H1 (cell line): ENCODE results near the gene ELFN2. TPM values are rescaled to one million over a fixed set of nuclear protein-coding genes. Genes with fewer than 3 reads are reported as not detected.
A peak's percentile ranks its signal among the peaks of the same experiment; 100 is the strongest.

Experiments used
- CTCF ChIA-PET: fragments of 300-600 bp; sonication (Branson Sonifier 250); formaldehyde crosslinking; loops from one replicate; lab custom pipeline; 2021; ENCODE audit not compliant: partially characterized antibody; lab: Charles Lee
- POLR2A ChIA-PET: fragments of 300-600 bp; sonication (Branson Sonifier 250); formaldehyde crosslinking; loops from one replicate; lab custom pipeline; 2021; ENCODE audit warnings: inconsistent platforms; ENCODE audit not compliant: partially characterized antibody; lab: Charles Lee
- DNase-seq, 2 experiments: peaks; one replicate each; pipeline versions ENCODE4 v3.0.0 to v3.0.0-alpha.2; 2010 to 2022; ENCODE audit warnings: low spot score in 2 of 2, low read depth in 1 of 2, mixed read lengths in 1 of 2
- FAIRE-seq: peaks from 2 replicates; lab custom pipeline; 2011; peaks lifted over from hg19 to GRCh38; lab: Jason Lieb, UNC
- H2AFZ ChIP-seq: 2 replicates; pipeline ENCODE4 v1.8.1; 2012; ENCODE audit warnings: low read length, inconsistent platforms
- H2AK5ac ChIP-seq: 2 replicates; pipeline ENCODE4 v1.6.1; 2013; ENCODE audit warnings: low read depth, low read length
- H2BK120ac ChIP-seq: replicated peaks from 2 replicates; pipeline ENCODE3; 2013; ENCODE audit warnings: low read depth, low read length, inconsistent platforms
- H2BK12ac ChIP-seq: 2 replicates; pipeline ENCODE4 v1.6.1; 2013; ENCODE audit warnings: low read depth, low read length
- H2BK15ac ChIP-seq: 2 replicates; pipeline ENCODE4 v1.6.1; 2013; ENCODE audit warnings: low read length
- H2BK20ac ChIP-seq: 2 replicates; pipeline ENCODE4 v1.6.1; 2013; ENCODE audit warnings: low read length
- H2BK5ac ChIP-seq: 2 replicates; pipeline ENCODE4 v1.6.1; 2013; ENCODE audit warnings: low read depth, low read length
- H3K14ac ChIP-seq: 2 replicates; pipeline ENCODE4 v1.6.1; 2013; ENCODE audit warnings: inconsistent platforms; ENCODE audit not compliant: insufficient read length
- H3K18ac ChIP-seq: 2 replicates; pipeline ENCODE4 v1.6.1; 2013; ENCODE audit warnings: low read length; ENCODE audit errors: extremely low read depth
- H3K23ac ChIP-seq: 2 replicates; pipeline ENCODE4 v1.6.1; 2013; ENCODE audit warnings: inconsistent platforms; ENCODE audit not compliant: insufficient read length
- H3K23me2 ChIP-seq: 2 replicates; pipeline ENCODE4 v1.6.1; 2013; ENCODE audit warnings: low read depth, low read length
- H3K27ac ChIP-seq: 2 replicates; pipeline ENCODE4 v1.6.1; 2011; ENCODE audit warnings: low read depth, low read length, inconsistent platforms
- H3K27me3 ChIP-seq, 4 experiments: replicated peaks in 1 of 4; 1 replicate in 1 of 4; 2 replicates in 3 of 4; pipeline versions ENCODE4 v1.6.1 to v1.8.1; 2011 to 2013; ENCODE audit warnings: low read length in 3 of 4, mild to moderate bottlenecking in 3 of 4, inconsistent platforms in 2 of 4, mixed read lengths in 2 of 4, moderate library complexity in 1 of 4; ENCODE audit not compliant: control insufficient read depth in 3 of 4, insufficient read depth in 3 of 4; ENCODE audit errors: extremely low read depth in 1 of 4
- H3K36me3 ChIP-seq, 4 experiments: 2 replicates each; pipeline versions ENCODE4 v1.6.1 to v1.8.1; 2011 to 2013; ENCODE audit warnings: mild to moderate bottlenecking in 4 of 4, low read length in 3 of 4, moderate library complexity in 2 of 4, control low read depth in 1 of 4, inconsistent platforms in 1 of 4; ENCODE audit not compliant: insufficient read depth in 4 of 4, control insufficient read depth in 2 of 4
- H3K4ac ChIP-seq: replicated peaks from 2 replicates; pipeline ENCODE3; 2013; ENCODE audit warnings: low read length, low read depth, mixed read lengths, inconsistent platforms; ENCODE audit not compliant: insufficient read length
- H3K4me1 ChIP-seq, 4 experiments: replicated peaks in 1 of 4; 1 replicate in 1 of 4; 2 replicates in 3 of 4; pipeline versions ENCODE4 v1.6.1 to v1.8.1; 2011 to 2013; ENCODE audit warnings: low read length in 3 of 4, inconsistent platforms in 2 of 4, mixed read lengths in 1 of 4; ENCODE audit not compliant: insufficient read depth in 4 of 4, control insufficient read depth in 3 of 4
- H3K4me2 ChIP-seq, 2 experiments: 2 replicates each; pipeline versions ENCODE4 v1.6.1 to v1.8.1; 2011 to 2013; ENCODE audit warnings: low read depth in 2 of 2, low read length in 2 of 2, control low read depth in 1 of 2, inconsistent platforms in 1 of 2, mild to moderate bottlenecking in 1 of 2; ENCODE audit not compliant: insufficient read depth in 1 of 2
- H3K4me3 ChIP-seq, 4 experiments: fragments of 200-600, 300-600 bp in 1 of 4; sonication (generic), shearing (Covaris generic), sonication (Bioruptor Twin) in 1 of 4; 2 replicates each; pipeline versions ENCODE4 v1.5.1 to v1.8.1; 2011 to 2016; ENCODE audit warnings: low read length in 4 of 4, low read depth in 3 of 4, control low read depth in 2 of 4, inconsistent platforms in 2 of 4, mild to moderate bottlenecking in 2 of 4, mixed read lengths in 1 of 4, moderate library complexity in 1 of 4; ENCODE audit not compliant: insufficient read depth in 2 of 4; ENCODE audit errors: extremely low read depth in 1 of 4
- H3K56ac ChIP-seq: replicated peaks from 2 replicates; pipeline ENCODE3; 2013; ENCODE audit warnings: low read depth, mild to moderate bottlenecking, mixed read lengths, low read length, inconsistent platforms; ENCODE audit not compliant: insufficient read length
- H3K79me1 ChIP-seq: 2 replicates; pipeline ENCODE4 v1.6.1; 2013; ENCODE audit warnings: low read depth, low read length, control low read depth
- H3K79me2 ChIP-seq, 2 experiments: 2 replicates each; pipeline versions ENCODE4 v1.6.1 to v1.8.1; 2012 to 2013; ENCODE audit warnings: low read length in 2 of 2, mild to moderate bottlenecking in 2 of 2, inconsistent platforms in 1 of 2; ENCODE audit not compliant: insufficient read depth in 2 of 2, control insufficient read depth in 1 of 2
- H3K9ac ChIP-seq, 4 experiments: replicated peaks in 1 of 4; 1 replicate in 1 of 4; 2 replicates in 3 of 4; pipeline versions ENCODE4 v1.6.1 to v1.8.1; 2011 to 2013; ENCODE audit warnings: low read depth in 3 of 4, low read length in 3 of 4, control low read depth in 2 of 4, mild to moderate bottlenecking in 2 of 4, moderate library complexity in 2 of 4, inconsistent platforms in 1 of 4; ENCODE audit errors: extremely low read depth in 1 of 4
- H3K9me3 ChIP-seq, 2 experiments: 2 replicates each; pipeline versions ENCODE4 v1.6.1 to v1.8.1; 2012 to 2013; ENCODE audit warnings: mild to moderate bottlenecking in 2 of 2, moderate library complexity in 2 of 2, control low read depth in 1 of 2, inconsistent platforms in 1 of 2, low read depth in 1 of 2, low read length in 1 of 2, mixed read lengths in 1 of 2; ENCODE audit not compliant: insufficient read depth in 2 of 2
- H4K20me1 ChIP-seq, 2 experiments: replicated peaks in 1 of 2; 2 replicates each; pipeline versions ENCODE3 to v1.8.1; 2011 to 2013; ENCODE audit warnings: inconsistent platforms in 2 of 2, low read length in 2 of 2, mild to moderate bottlenecking in 1 of 2; ENCODE audit not compliant: insufficient read depth in 2 of 2, control insufficient read depth in 1 of 2
- H4K5ac ChIP-seq: 2 replicates; pipeline ENCODE4 v1.6.1; 2013; ENCODE audit warnings: low read length, low read depth, mixed read lengths, inconsistent platforms; ENCODE audit not compliant: insufficient read length
- H4K8ac ChIP-seq: 2 replicates; pipeline ENCODE4 v1.8.0; 2013; ENCODE audit warnings: mild to moderate bottlenecking, moderate library complexity, low read length, inconsistent platforms; ENCODE audit not compliant: insufficient read depth; ENCODE audit errors: extremely low read depth
- H4K91ac ChIP-seq: replicated peaks from 2 replicates; pipeline ENCODE3; 2013; ENCODE audit warnings: low read length, mixed read lengths, inconsistent platforms; ENCODE audit not compliant: insufficient read length
- RAD21 ChIP-seq, 2 experiments: IDR thresholded peaks in 1 of 2; conservative IDR thresholded peaks in 1 of 2; 2 replicates each; pipeline ENCODE4 v1.6.1; 2011; ENCODE audit warnings: low read depth in 2 of 2, low read length in 2 of 2, improper control_type of control experiment in 1 of 2, inconsistent platforms in 1 of 2, mild to moderate bottlenecking in 1 of 2, moderate library complexity in 1 of 2
- WGBS, 2 experiments: shearing (Covaris generic) in 1 of 2; methylation state at CpG; one replicate each; pipeline versions ENCODE4 v1.1.6 to v1.1.7; 2013 to 2015; ENCODE audit warnings: low lambda C conversion rate in 2 of 2, mixed read lengths in 2 of 2, inconsistent platforms in 1 of 2, low coverage in 1 of 2, missing lambda C conversion rate in 1 of 2; ENCODE audit not compliant: insufficient replicate concordance in 2 of 2, insufficient coverage in 1 of 2, insufficient read length in 1 of 2; ENCODE audit errors: extremely low coverage in 1 of 2, missing lambda C conversion rate in 1 of 2; 5-methylcytosine and 5-hydroxymethylcytosine counted together
- polyA plus RNA-seq, 7 experiments: library from polyadenylated mRNA; depleted of rRNA in 3 of 7; stranded (reverse) in 5 of 7; unstranded in 2 of 7; fragments of >200 nt in 5 of 7; fragments of 200-250 nt in 2 of 7; gene quantifications; 1 replicate in 5 of 7; 2 replicates in 1 of 7; 4 replicates in 1 of 7; pipeline versions ENCODE4 v1.2.1 to v1.2.3, GENCODE V29; 2011 to 2013; ENCODE audit warnings: missing spikeins in 2 of 7, mixed read lengths in 2 of 7
- total RNA-seq: library from RNA; stranded (reverse); fragmentation: NEBNext Ultra II Directional; extraction: Animal tissue kit (Norgen Biotek cat#: 25700); gene quantifications from 2 replicates; pipeline ENCODE4 v1.2.1, GENCODE V29; 2021
- TF ChIP-seq, protein P1 (sequence below): IDR thresholded peaks from 2 replicates; pipeline ENCODE4 v1.6.1; 2011; ENCODE audit warnings: low read length, improper control_type of control experiment

ELFN2 gene
- total and polyA plus RNA-seq, 2 of the 8 experiments (the other 6 are each of a cell fraction or from before 2014, with no cell fraction given), result 0.63 to 0.88 TPM

DNA sequence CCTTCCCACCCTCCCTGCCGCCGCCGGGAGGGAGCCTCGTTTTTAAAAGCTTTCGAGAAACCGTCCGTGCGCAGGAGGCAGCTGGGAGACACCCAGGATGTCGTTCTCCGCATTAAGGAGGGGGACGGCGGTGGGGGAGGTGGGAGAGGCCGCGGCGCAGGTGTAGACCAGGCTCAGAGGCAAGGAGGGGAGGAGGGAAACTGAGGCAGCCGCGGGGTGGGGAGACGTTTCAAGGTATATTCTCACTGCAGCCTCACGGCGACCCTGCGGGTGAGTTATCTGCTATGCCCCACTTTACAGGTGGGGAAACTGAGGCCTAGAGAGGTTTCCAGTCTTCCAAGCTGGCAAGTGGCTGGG, 102.3 kb downstream of the ELFN2 start:
- H3K18ac ChIP-seq, result no peak overlapping the region; the same call in 1 of the 2 replicates
- peaks cover 7 to 18% (median 10%) of the 10 kb centered on the region in 4 experiments for H3K4me1 ChIP-seq
- no peaks in the 10 kb centered on the region for H3K36me3 ChIP-seq
- H3K9ac ChIP-seq, result no peak overlapping the region
- H3K4me3 ChIP-seq, result peak overlapping the region in 2 of 4 experiments; percentile 26 to 53; a peak in 4 of 8 replicates
- no peak overlapping the region for H3K23ac ChIP-seq
- no peak overlapping the region for H2BK15ac ChIP-seq
- no peak overlapping the region for H3K4ac ChIP-seq
- DNase-seq (no peak), FAIRE-seq (no peak)
- H3K14ac ChIP-seq, result no peak overlapping the region
- ChIA-PET POLR2A (no interaction called here), CTCF (interaction anchor here (0.8 to 6.1 kb wide), 11 partner anchors 9 to 105 kb away, joined by 3 to 56 read pairs (median 5); no protein-coding TSS in a partner anchor)
- H3K27ac ChIP-seq, result no peak overlapping the region
- peaks cover 9% of the 10 kb centered on the region; the same call in 1 of the 2 replicates for H3K23me2 ChIP-seq
- no peaks in the 10 kb centered on the region for H3K9me3 ChIP-seq
- H2BK12ac ChIP-seq, result no peak overlapping the region
- H2BK20ac ChIP-seq, result no peak overlapping the region
- H3K79me1 ChIP-seq, result no peaks in the 10 kb centered on the region
- TF ChIP-seq, protein P1, sequence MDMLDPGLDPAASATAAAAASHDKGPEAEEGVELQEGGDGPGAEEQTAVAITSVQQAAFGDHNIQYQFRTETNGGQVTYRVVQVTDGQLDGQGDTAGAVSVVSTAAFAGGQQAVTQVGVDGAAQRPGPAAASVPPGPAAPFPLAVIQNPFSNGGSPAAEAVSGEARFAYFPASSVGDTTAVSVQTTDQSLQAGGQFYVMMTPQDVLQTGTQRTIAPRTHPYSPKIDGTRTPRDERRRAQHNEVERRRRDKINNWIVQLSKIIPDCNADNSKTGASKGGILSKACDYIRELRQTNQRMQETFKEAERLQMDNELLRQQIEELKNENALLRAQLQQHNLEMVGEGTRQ, result no peak
- TF ChIP-seq RAD21 (IDR thresholded peaks at IDR 0.05 in 1 of 2, conservative IDR thresholded peaks at IDR 0.05 in 1 of 2; ENCODE audit: low read depth in 2 of 2, low read length in 2 of 2), result no peak
- no peak overlapping the region for H2BK5ac ChIP-seq
- H3K4me2 ChIP-seq, result peak overlapping the region; percentile 51 to 62
- H3K79me2 ChIP-seq, result no peaks in the 10 kb centered on the region
- H4K91ac ChIP-seq, result peak overlapping the region; percentile 67
- H4K20me1 ChIP-seq, result no peaks in the 10 kb centered on the region
- H2AK5ac ChIP-seq, result no peak overlapping the region
- H2AFZ ChIP-seq, result no peak overlapping the region
- no peak overlapping the region for H4K8ac ChIP-seq
- 6% methylated on average over 10 of the region's 21 CpGs; no CpG with 5 or more reads in 1 of the 2 experiments for WGBS, 2 experiments
- H4K5ac ChIP-seq, result no peak overlapping the region
- no peak overlapping the region for H2BK120ac ChIP-seq
- no peak overlapping the region for H3K56ac ChIP-seq
- peaks cover 0 to 27% (median 17%) of the 10 kb centered on the region in 4 experiments; a peak in 6 of 7 replicates for H3K27me3 ChIP-seq
